GM12801 (cell line): ENCODE results near the gene PIP5K1B.

ENCODE experiments used
- CTCF ChIP-seq: IDR thresholded peaks from one replicate; pipeline ENCODE4 v1.5.1; 2011; ENCODE audit warnings: control low read depth; ENCODE audit not compliant: insufficient read length; ENCODE audit errors: extremely low read depth

PIP5K1B gene

GRCh38 chr9:68914751-68915150 lies 209.7 kb downstream of the PIP5K1B start:
- no peak for TF ChIP-seq CTCF

GRCh38 chr9:68919661-68920060 lies 214.6 kb downstream of the PIP5K1B start:
- TF ChIP-seq CTCF, result no peak

DNA sequence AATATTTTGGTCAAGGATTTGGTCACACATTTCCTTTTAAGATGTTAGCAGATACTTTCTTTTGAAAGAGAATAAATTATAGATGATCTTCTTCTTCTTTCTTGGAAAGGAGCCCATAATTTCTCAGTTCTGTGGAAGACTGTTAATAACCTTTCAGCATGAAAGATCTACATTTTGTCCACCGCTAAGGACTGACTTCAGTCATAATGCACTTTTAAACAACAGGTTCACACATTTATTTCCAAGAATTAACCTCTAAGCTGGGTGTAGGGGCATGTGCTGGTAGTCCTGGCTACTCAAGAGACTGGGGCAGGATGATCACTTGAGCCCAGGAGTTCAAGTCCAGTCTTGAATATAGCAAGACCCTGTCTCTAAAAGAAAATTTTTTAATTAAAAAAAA lies 215.9 kb downstream of the PIP5K1B start:
- no peak for TF ChIP-seq CTCF

DNA sequence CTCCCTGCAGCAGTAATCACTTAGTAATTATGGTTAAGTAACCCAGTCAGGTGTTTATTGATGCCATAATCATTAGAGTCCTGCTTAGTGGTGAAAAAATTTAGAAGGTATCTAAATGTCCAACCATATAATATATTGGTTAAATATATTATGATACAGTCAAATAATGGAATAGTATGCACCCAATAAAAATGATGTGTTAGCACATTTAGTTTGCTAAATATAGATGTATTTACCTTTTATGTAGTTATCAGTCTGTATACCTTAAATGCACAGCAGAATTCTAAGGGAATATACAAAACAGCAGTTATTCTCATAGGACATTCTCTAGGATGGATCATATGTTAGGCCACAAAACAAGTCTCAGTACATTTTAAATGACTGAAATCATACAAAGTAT lies 218.4 kb downstream of the PIP5K1B start:
- TF ChIP-seq CTCF, result no peak

GRCh38 chr9:68925175-68925574 lies 220.1 kb downstream of the PIP5K1B start:
- no peak for TF ChIP-seq CTCF

- TF ChIP-seq CTCF, result no peak
Observed at GRCh38 chr9:68927165-68927564, 222.1 kb downstream of the PIP5K1B start.

GRCh38 chr9:68931821-68932220 lies 226.8 kb downstream of the PIP5K1B start:
- TF ChIP-seq CTCF, result no peak

DNA sequence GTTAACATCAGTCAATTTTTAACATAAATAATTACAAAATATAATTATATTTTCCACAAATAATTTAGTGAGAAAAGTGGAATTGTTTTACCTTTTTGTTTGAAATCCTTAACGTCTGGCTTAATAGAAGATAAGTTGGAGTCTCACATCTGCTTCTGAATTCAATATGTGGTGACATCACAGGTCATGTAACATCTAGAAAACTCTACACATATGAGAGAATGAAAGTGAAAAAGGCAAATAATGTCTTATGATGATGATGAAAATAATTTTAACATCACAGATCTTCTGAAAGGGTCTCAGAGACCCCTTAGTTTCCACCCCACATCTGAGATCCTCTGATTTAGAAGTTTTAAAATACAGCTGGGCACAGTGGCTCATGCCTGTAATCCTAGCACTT lies 227.4 kb downstream of the PIP5K1B start:
- no peak for TF ChIP-seq CTCF
